SIG-M5 (cell line): ENCODE data around the gene TIMM10B.
"Not testable (repeated sequence)": the region's sequence is repeated elsewhere in the genome, so short reads cannot be mapped to it uniquely, and the experiment has no call there.

ENCODE experiments used
- DNase-seq: peaks from one replicate; lab custom pipeline; 2025; lab: John Stamatoyannopoulos, UW

Gene TIMM10B

GRCh38 chr11:6505577-6506240 is 24.4 kb downstream of the TIMM10B start:
- DNase-seq = no peak

DNA sequence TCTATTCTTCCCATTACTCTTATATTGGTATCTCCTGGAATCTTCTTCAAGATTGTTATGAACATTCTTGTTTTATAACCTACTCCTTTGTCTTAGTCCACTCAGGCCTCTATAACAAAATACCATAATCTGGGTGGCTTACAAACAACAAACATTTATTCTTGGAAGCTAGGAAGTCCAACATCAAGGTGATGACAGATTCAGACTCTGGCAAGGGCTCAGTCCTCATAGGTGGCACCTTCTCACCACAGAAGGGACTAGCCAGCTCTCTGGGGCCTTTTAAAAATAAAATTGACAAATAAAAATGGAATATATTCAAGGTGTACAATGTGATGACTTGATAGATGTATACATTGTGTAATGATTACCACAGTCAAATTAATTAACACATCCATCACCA is 35.6 kb downstream of the TIMM10B start:
- no peak for DNase-seq

DNA sequence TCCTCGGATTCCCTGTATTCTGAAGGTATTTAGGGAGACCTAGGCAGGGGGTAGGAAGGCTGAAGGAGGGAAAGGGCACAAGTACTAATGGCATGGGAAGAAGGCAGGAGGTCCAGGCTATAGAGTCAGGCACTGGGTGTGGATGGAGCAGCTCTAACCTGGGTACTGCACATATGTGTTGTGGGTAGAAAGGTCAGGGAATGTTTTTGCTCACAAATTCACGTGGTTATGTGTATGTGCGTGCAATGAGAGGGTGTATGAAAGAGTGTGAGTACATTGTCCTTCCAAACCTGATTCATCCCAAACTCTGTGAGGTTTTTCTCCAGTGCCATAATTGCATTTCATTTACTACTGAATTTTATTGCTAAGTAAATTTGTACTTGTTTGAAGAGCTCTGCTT is 39.0 kb downstream of the TIMM10B start:
- no peak for DNase-seq

DNA sequence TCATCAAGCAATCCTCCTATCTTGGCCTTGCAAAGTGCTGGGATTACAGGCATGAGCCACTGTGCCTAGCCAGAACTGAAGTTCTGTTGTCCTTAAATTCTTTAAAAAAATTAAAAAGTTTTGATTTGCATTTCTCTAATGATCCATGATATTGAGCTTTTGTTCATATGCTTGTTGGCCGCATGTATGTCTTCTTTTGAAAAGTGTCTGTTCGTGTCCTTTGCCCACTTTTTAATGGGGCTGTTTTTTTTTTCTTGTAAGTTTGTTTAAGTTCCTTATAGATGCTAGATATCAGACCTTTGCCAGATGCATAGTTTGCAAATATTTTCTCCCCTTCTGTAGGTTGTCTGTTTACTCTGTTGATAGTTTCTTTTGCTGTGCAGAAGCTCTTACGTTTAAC is 40.6 kb downstream of the TIMM10B start:
- not testable (repeated sequence) for DNase-seq

- no peak for DNase-seq
Measured at GRCh38 chr11:6523253-6523652, 42.0 kb downstream of the TIMM10B start.

DNA sequence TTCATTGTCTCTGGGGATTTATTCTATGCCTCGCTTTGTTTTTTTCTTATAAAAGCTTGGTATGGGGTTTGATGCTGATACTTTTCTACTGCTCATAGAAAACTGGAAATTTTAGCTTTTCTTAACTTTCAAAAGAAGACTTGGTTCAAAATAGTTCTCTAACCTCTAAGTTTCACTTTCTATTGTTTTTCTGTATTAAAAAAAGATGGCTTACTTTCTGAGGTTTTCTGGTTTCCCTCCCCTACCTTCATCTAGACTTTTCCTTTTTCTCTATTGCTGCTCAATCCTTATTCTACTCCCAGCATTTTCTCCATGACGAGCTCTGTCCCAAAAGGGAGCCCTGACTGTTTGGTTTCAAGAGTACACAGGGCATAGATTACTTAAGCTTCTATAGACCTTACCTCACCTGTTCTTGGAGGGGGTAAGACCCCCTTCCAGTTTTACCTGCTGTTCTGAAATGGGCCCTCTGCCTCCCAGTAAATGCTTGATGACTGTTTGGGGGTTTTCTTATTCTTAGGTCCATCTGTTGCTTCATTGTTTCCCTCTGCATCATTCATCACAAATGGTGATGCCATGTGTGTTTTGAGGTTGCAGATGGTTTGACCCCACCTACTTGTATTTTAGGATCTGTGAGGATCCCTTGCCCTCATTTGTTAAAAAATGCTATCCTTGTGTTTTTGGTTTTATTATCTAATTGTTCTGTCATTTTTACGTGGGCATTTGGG is 45.3 kb downstream of the TIMM10B start:
- no peak for DNase-seq

GRCh38 chr11:6529266-6529665 is 48.0 kb downstream of the TIMM10B start:
- DNase-seq = no peak

- no peak for DNase-seq
Measured at GRCh38 chr11:6530848-6531247, 49.5 kb downstream of the TIMM10B start.

GRCh38 chr11:6531267-6531752 is 50.0 kb downstream of the TIMM10B start:
- no peak for DNase-seq
